ENCODE measurements around the gene ZFAND2B. TPM values are rescaled to one million over a fixed set of nuclear protein-coding genes. Genes with fewer than 3 reads are reported as not detected.

Gene ZFAND2B
- total RNA-seq, 1 experiment from 2014 or later: 47.5 TPM

- Histone ChIP-seq H3K4me2 (ENCODE audit: low read length) (no peak overlapping the region), H3K4me1 (ENCODE audit: insufficient read depth, low read length) (no peaks in the 10 kb centered on the region), H3K4me3 (ENCODE audit: low read length) (no peak overlapping the region), H3K79me2 (ENCODE audit: low read length) (no peaks in the 10 kb centered on the region), H3K9ac (ENCODE audit: low read length) (no peak overlapping the region), H2AFZ (ENCODE audit: low read length) (no peak overlapping the region), H3K9me2 (replicated peaks; ENCODE audit: low read length) (no peaks in the 10 kb centered on the region), H3K9me3 (ENCODE audit: low read length) (no peaks in the 10 kb centered on the region), H4K20me1 (ENCODE audit: low read length) (no peaks in the 10 kb centered on the region), H3K27me3 (ENCODE audit: low read length) (no peaks in the 10 kb centered on the region), H3K36me3 (ENCODE audit: low read depth, low read length) (no peaks in the 10 kb centered on the region; the same call in 1 of the 2 replicates), H3K27ac (ENCODE audit: low read length) (no peak overlapping the region), H3F3A (ENCODE audit: low read length, unreplicated experiment) (no peaks in the 10 kb centered on the region)
- ChIA-PET POLR2A (ENCODE audit: unreplicated experiment) (no interaction called here), CTCF (no interaction called here)
- ATAC-seq: no peak
- no peak for TF ChIP-seq EZH2phosphoT487 (IDR thresholded peaks at IDR 0.05; ENCODE audit: borderline replicate concordance, low read length)
- BruUV-seq (replicated peaks): no TSS peak
- peak; percentile 0 for DNase-seq
- intact Hi-C loops (cut with micrococcal nuclease): loop anchor here (10.0 kb wide), 1 partner anchor 216 kb away; the partner anchor contains the start of gene DNPEP
Observed at GRCh38 chr2:219168526-219168925, 38.1 kb upstream of the ZFAND2B start.

GRCh38 chr2:219168932-219169331 is 37.6 kb upstream of the ZFAND2B start:
- intact Hi-C loops (cut with micrococcal nuclease): loop anchor here (10.0 kb wide), 1 partner anchor 216 kb away; the partner anchor contains the start of gene DNPEP
- Histone ChIP-seq H3K4me3 (ENCODE audit: low read length) (no peak overlapping the region), H3K4me2 (ENCODE audit: low read length) (no peak overlapping the region), H3K27ac (ENCODE audit: low read length) (no peak overlapping the region), H2AFZ (ENCODE audit: low read length) (no peak overlapping the region), H3K79me2 (ENCODE audit: low read length) (no peaks in the 10 kb centered on the region), H3K9ac (ENCODE audit: low read length) (no peak overlapping the region), H3K36me3 (ENCODE audit: low read depth, low read length) (peaks cover under 1% of the 10 kb centered on the region; the same call in 1 of the 2 replicates), H3F3A (ENCODE audit: low read length, unreplicated experiment) (no peaks in the 10 kb centered on the region), H3K27me3 (ENCODE audit: low read length) (no peaks in the 10 kb centered on the region), H3K9me2 (replicated peaks; ENCODE audit: low read length) (no peaks in the 10 kb centered on the region), H3K9me3 (ENCODE audit: low read length) (no peaks in the 10 kb centered on the region), H3K4me1 (ENCODE audit: insufficient read depth, low read length) (no peaks in the 10 kb centered on the region), H4K20me1 (ENCODE audit: low read length) (no peaks in the 10 kb centered on the region)
- ATAC-seq: no peak
- BruUV-seq (replicated peaks): no TSS peak
- ChIA-PET CTCF (no interaction called here), POLR2A (ENCODE audit: unreplicated experiment) (no interaction called here)
- no peak for TF ChIP-seq EZH2phosphoT487 (IDR thresholded peaks at IDR 0.05; ENCODE audit: borderline replicate concordance, low read length)
- no peak for TF ChIP-seq CTCF (conservative IDR thresholded peaks at IDR 0.05; ENCODE audit: low read depth, low read length)
- TF ChIP-seq EZH2 (IDR thresholded peaks at IDR 0.05; ENCODE audit: low read length, unreplicated experiment): no peak
- DNase-seq: no peak

- BruUV-seq (replicated peaks): no TSS peak
- no peaks in the 10 kb centered on the region for H3K9me2 ChIP-seq (replicated peaks; ENCODE audit: low read length)
- H2AFZ ChIP-seq (ENCODE audit: low read length): no peak within 1 kb of the TSS
- ATAC-seq: no peak
- peaks cover 10% of the 10 kb centered on the region; the same call in 1 of the 2 replicates for H3K79me2 ChIP-seq (ENCODE audit: low read length)
- H4K20me1 ChIP-seq (ENCODE audit: low read length): no peaks in the 10 kb centered on the region
- H3F3A ChIP-seq (ENCODE audit: low read length, unreplicated experiment): no peaks in the 10 kb centered on the region
- POLR2A ChIA-PET (ENCODE audit: unreplicated experiment): no interaction called here
- no peak within 1 kb of the TSS for H3K4me2 ChIP-seq (ENCODE audit: low read length)
- no peak within 1 kb of the TSS for H3K4me3 ChIP-seq (ENCODE audit: low read length)
- no peaks in the 10 kb centered on the region for H3K9me3 ChIP-seq (ENCODE audit: low read length)
- no peak within 1 kb of the TSS for H3K27ac ChIP-seq (ENCODE audit: low read length)
- no peak for TF ChIP-seq EZH2phosphoT487 (IDR thresholded peaks at IDR 0.05; ENCODE audit: borderline replicate concordance, low read length)
- TF ChIP-seq EZH2 (IDR thresholded peaks at IDR 0.05; ENCODE audit: low read length, unreplicated experiment): no peak
- TF ChIP-seq CTCF (conservative IDR thresholded peaks at IDR 0.05; ENCODE audit: low read depth, low read length): no peak
- CTCF ChIA-PET: no interaction called here
- peaks cover 11% of the 10 kb centered on the region; the same call in 1 of the 2 replicates for H3K36me3 ChIP-seq (ENCODE audit: low read depth, low read length)
- intact Hi-C loops (cut with micrococcal nuclease): loop anchor here (10.0 kb wide), 1 partner anchor 215 kb away; the partner anchor contains the start of gene DNPEP
- no peak for DNase-seq
- H3K9ac ChIP-seq (ENCODE audit: low read length): no peak within 1 kb of the TSS
- no peaks in the 10 kb centered on the region for H3K4me1 ChIP-seq (ENCODE audit: insufficient read depth, low read length)
- H3K27me3 ChIP-seq (ENCODE audit: low read length): no peaks in the 10 kb centered on the region
Observed at GRCh38 chr2:219169930-219170654, 36.5 kb upstream of the ZFAND2B start, which contains the start of gene SLC23A3. SLC23A3 (minus strand) TSS chr2:219170029; CDS start chr2:219169984, 45 bp downstream.
